Stromal cell of bone marrow (primary cell): ENCODE data around the gene HSPA4.

Source experiments
- DNase-seq: peaks from one replicate; pipeline ENCODE4 v3.0.0-alpha.2; 2012; ENCODE audit warnings: low read depth

Gene HSPA4

GRCh38 chr5:133106343-133106742 is 54.5 kb downstream of the HSPA4 start:
- no peak for DNase-seq

GRCh38 chr5:133106761-133107572 is 55.2 kb downstream of the HSPA4 start:
- no peak for DNase-seq

- DNase-seq = no peak
These were observed 56.7 kb downstream of the HSPA4 start for GRCh38 chr5:133108481-133108921.

- DNase-seq = peak; percentile 10
These were observed 58.1 kb downstream of the HSPA4 start for GRCh38 chr5:133109655-133110483.

- no peak for DNase-seq
These were observed 58.9 kb downstream of the HSPA4 start for GRCh38 chr5:133110709-133111108.

- peak; percentile 72 for DNase-seq
These were observed 59.5 kb downstream of the HSPA4 start for GRCh38 chr5:133111299-133111698.

- no peak for DNase-seq
These were observed 60.3 kb downstream of the HSPA4 start for GRCh38 chr5:133112026-133112660.

GRCh38 chr5:133113331-133114061 is 61.7 kb downstream of the HSPA4 start:
- peak; percentile 5 for DNase-seq

- DNase-seq = no peak
These were observed 62.5 kb downstream of the HSPA4 start for GRCh38 chr5:133114166-133114932.

GRCh38 chr5:133114933-133115310 is 63.1 kb downstream of the HSPA4 start:
- DNase-seq = no peak

- no peak for DNase-seq
These were observed 64.8 kb downstream of the HSPA4 start for GRCh38 chr5:133116601-133117000.

GRCh38 chr5:133117166-133117911 is 65.5 kb downstream of the HSPA4 start:
- DNase-seq = no peak

GRCh38 chr5:133117912-133118445 is 66.2 kb downstream of the HSPA4 start:
- no peak for DNase-seq

GRCh38 chr5:133118741-133119140 is 66.9 kb downstream of the HSPA4 start:
- DNase-seq = no peak

- DNase-seq = no peak
These were observed 67.5 kb downstream of the HSPA4 start for GRCh38 chr5:133119233-133119711.

- no peak for DNase-seq
These were observed 68.4 kb downstream of the HSPA4 start for GRCh38 chr5:133120156-133120750.

- no peak for DNase-seq
These were observed 69.3 kb downstream of the HSPA4 start for GRCh38 chr5:133121080-133121479.

GRCh38 chr5:133121611-133122150 is 69.9 kb downstream of the HSPA4 start:
- DNase-seq = no peak

- no peak for DNase-seq
These were observed 70.9 kb downstream of the HSPA4 start for GRCh38 chr5:133122711-133123110.
